ENCODE data around the gene SH3RF1. TPM values are rescaled to one million over a fixed set of nuclear protein-coding genes. Genes with fewer than 3 reads are reported as not detected.

Gene SH3RF1
- total RNA-seq, 1 experiment from 2014 or later, result 4.0 TPM

- peak; percentile 76 for DNase-seq (ENCODE audit: low spot score)
Measured at GRCh38 chr4:169070895-169071218, 199.9 kb downstream of the SH3RF1 start.

DNA sequence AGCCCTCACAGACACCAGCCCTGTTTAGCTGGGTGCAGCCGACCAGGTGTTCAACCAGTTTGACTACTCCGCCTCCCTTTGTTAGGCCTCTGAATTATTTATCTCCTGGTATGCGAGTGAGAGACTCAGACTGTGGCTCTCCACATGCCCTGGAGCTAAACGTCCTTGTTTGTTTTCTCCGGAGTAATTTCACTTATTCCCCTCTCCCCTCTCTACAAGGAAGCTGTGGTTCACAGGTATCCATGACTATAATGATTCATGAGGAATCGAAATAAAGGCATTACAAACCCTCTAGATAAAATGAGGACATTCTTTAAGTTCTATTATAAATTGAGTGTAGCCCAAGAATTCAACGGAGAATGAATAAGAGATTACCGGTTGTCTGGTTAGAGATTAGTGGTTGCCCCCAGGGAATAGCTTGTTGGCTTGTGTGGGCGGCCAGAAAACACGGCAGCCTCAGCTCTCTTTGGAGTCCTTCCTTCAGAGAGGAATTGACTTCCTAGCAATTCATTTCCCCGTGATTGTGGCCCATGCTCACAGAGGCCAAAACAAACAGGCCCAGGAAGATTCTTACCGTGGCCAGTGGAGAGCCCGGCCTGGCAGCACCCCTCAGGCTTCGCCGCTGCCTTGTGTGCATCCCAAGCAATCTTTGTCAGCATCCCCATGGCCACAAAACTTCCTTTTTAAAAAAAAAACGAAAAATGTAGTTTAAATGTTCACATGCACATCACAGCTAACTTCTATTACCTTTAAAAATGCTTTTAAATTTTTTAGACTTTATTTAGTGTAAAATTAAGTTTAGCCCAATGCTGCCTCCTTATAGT, 200.5 kb downstream of the SH3RF1 start:
- DNase-seq (ENCODE audit: low spot score), result peak; percentile 84

- DNase-seq (ENCODE audit: low spot score), result no peak
Measured at GRCh38 chr4:169068423-169068822, 202.3 kb downstream of the SH3RF1 start.

DNA sequence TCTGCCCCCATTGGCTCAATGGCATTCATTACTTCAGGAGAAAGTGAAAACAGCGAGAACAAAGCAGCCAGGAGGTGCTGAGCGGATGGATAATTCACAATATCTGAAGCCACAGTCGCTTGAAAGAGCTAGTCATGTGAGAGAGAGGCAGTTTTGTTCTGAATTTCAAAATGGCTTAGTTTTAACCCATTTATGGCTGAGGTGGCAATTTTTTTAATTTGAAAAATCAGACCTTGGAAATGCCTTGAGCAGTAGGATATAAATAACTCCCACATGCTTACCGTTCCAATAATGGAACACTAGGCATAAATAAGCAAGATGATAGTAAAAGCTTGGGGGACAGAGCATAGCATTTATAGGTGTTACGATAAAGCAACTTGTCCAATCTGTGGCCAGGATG, 203.8 kb downstream of the SH3RF1 start:
- DNase-seq (ENCODE audit: low spot score), result no peak

GRCh38 chr4:169064296-169064695, 206.5 kb downstream of the SH3RF1 start:
- DNase-seq (ENCODE audit: low spot score), result no peak

DNA sequence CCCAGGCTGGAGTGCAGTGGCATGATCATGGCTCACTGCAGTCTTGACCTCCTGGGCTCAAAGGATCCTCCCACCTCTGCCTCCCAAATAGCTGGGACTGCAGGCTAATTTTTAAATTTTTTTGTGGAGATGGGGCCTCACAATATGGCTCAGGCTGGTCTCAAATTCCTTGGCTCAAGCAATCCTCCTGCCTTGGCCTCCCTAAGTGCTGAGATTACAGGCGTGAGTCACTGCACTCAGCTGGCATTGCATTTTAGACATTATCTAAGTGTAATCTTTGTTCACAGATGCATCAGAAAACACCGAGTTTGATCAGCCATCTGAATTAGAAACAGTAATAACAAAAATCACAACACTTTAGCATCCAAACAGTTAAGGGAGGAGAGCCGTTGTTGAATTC, 207.3 kb downstream of the SH3RF1 start:
- DNase-seq (ENCODE audit: low spot score), result no peak

DNA sequence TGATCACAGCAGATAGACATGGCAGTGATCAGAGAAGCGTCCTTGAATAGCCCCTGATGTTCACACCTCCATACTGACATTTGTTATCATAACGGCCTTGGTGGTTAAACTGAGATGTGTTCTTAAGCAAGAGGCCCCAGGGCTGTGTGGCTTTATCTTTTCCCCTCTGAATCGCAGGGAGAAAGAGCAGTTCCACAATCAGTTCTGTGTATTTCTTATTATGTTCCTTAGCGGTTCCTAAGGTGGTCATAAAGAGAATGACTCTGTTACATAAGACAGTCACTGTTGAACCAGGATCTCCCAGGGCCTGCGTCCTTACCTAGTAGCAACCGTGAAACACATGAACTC, 207.9 kb downstream of the SH3RF1 start:
- peak; percentile 15 for DNase-seq (ENCODE audit: low spot score)

GRCh38 chr4:169061386-169061785, 209.4 kb downstream of the SH3RF1 start:
- DNase-seq (ENCODE audit: low spot score), result no peak

DNA sequence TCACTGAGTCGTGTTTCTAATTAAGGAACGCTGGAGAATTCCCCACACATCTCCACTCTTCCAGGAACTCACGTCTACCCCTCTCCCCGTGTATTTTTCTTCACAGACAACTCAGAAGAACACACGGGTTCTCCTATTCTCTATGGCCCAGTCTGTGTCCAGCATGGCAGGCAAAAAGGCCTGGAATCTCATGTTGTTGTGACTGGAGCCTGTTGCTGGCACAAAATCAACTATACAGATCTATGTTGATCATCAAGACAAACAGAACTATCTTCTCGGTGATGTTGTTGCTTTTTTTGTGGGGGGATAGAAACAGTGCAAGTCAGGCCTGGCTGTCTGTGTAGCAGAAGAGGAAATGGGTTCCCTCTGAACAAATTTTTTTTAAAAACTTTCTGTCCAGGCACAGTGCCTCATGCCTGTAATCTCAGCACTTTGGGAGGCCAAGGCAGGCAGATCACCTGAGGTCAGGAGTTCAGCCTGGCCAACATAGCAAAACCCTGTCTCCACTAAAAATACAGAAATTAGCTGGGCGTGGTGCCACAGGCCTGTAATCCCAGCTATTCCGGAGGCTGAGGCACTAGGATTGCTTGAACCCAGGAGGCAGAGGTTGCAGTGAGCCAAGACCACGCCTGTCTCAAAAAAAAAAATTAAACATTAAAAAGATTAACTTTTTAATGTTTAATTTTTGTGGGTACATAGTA, 210.2 kb downstream of the SH3RF1 start:
- no peak for DNase-seq (ENCODE audit: low spot score)

DNA sequence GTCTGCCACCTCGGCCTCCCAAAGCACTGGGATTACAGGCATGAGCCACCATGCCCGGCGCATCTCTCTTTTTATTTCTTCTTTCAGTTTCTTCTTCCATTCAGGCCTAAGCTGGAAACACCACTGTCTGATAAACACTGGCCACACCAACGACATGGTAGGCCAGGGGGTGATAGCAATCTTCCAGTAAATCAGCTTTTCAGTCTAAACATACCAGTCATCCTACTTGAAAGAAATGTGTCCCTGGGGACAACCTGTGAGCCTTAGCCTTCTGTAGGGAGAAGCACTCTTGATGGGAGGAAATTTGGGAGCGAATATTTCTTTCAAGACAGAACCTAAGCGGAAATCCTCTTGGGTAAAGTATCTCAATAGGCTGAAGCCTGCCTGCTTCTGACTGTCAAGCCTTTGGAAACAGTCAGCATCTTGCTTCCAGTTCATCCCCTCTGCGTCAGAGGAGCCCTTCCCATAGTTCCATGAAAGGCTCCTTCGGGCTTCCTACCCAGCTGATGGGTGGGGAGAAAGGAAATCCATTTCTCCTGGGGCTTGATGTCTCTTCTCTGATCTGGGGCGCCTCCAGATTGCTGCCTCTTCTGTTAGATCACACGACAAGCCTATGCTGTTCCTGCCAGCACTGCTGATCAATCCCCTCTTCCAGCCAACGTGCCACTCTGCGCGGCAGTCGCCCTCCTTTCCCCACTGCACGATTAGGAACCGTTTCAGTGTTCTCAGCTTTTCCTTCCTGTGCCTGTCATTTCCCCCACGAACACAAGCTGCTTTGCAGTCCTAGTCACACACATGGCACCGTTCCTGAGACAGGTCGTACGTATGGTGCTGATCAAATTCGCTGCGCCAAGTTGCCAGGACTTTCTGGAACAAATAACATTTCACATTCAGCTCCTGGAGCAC, 211.2 kb downstream of the SH3RF1 start:
- DNase-seq (ENCODE audit: low spot score), result no peak

DNA sequence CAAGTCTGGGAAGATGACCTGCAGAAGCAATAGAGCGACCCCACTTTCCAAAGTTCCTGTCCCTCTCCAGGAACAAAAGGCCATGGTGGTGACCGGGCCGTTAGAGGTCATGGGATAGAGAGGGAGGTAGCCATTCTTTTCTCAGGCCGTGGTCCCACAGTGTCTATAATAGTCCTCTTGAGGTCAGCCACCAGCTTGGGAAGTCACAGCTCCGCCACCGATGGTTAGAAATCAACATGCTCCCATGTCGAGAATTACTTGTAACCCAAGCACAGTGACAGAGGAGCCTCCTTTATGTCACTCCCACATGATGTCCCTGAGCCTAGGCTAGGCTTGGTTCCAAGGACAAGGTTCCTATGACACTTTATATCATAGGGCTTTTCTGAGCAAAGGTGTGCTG, 212.4 kb downstream of the SH3RF1 start:
- DNase-seq (ENCODE audit: low spot score), result no peak

GRCh38 chr4:169054879-169055278, 215.9 kb downstream of the SH3RF1 start:
- no peak for DNase-seq (ENCODE audit: low spot score)

DNA sequence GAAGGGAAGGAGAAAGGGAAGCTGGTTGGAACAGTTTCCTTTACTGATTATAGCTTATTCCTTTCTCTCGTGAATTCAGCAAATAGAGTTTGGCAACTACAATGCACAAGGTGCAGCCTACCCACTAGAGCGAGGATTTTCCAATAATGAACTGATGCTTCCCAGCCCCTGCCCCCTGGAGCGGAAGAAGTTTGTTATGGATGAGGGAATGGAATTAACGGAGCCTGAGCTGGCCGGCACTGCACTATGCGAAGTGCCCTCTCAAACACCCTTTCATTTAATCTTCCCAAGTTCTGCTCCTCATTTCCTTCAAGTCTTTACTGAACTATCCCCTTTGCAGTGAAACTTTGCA, 218.2 kb downstream of the SH3RF1 start:
- no peak for DNase-seq (ENCODE audit: low spot score)

DNA sequence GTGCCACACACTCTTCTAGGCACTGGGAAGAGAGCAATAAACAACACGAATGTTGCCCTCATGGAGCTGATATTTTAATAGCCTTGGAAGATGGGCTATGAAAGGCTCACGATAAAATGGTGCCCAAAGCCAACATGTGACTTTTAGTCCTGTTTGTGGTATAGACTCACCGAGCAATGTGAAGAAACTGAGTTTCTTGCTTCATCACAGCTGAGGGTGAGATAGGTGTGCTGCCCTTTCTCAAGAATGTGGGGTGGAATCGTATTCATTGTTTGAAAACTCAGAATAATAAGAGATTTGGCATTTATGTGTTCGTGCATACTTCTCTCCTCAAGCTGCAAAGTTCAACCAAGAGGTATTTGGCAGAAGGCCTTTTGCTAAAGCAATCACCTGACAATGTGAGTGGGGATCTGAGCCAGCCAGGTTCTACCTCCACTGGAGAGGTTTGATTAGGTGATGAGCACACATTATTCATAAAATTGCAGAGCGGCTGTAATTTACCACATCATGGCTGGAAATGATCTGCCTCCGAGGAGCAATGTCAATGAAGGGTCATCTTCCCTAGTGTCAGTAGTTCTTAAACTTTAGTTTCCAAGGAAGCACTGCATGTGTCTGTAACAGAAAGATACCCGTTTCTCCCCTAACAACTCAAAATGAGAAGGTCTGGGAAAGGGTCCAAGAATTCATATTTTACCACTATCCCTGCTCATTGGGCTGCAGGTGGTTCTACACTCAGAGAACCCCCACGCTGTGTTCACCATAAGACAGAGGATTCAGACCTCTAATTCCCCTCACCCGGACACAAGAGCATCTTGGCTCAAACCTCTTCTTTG, 218.8 kb downstream of the SH3RF1 start:
- no peak for DNase-seq (ENCODE audit: low spot score)

GRCh38 chr4:169050881-169051760, 219.6 kb downstream of the SH3RF1 start:
- no peak for DNase-seq (ENCODE audit: low spot score)

- no peak for DNase-seq (ENCODE audit: low spot score)
Measured at GRCh38 chr4:169050284-169050683, 220.5 kb downstream of the SH3RF1 start.

DNA sequence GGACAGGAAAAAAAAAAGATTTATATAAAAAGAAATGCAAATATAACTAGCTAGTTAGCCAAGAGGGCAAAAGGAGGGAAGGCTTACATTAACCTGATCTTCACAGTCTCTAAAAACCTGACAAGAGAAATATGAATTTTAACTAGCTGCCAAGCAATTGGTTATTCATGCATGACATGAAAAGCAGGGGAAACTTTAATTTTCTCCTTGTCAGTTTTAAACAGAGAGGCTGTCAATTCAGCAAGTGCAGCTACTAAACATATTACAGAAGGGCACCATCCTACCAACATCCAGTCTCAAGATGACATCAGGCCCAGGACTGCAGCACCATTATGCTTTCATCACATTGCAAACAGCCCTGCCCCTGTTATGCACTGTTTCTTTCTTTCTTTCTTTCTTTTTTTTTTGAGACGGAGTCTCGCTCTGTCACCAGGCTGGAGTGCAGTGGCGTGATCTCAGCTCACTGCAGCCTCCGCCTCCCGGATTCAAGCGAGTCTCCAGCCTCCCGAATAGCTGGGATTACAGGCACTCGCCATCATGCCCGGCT, 221.8 kb downstream of the SH3RF1 start:
- DNase-seq (ENCODE audit: low spot score), result no peak

GRCh38 chr4:169047956-169048355, 222.8 kb downstream of the SH3RF1 start:
- no peak for DNase-seq (ENCODE audit: low spot score)

- DNase-seq (ENCODE audit: low spot score), result no peak
Measured at GRCh38 chr4:169045862-169046584, 224.7 kb downstream of the SH3RF1 start.

Measured in H4 (cell line).